GM13977 (cell line): ENCODE results near the gene ISOC2.
A peak's percentile ranks its signal among the peaks of the same experiment; 100 is the strongest.

Experiments used
- DNase-seq: peaks from one replicate; pipeline ENCODE4 v3.0.0; 2012; ENCODE audit warnings: low spot score
- CTCF ChIP-seq: IDR thresholded peaks from 2 replicates; pipeline ENCODE4 v1.5.1; 2012; ENCODE audit warnings: mild to moderate bottlenecking, control low read depth; ENCODE audit not compliant: insufficient read depth; ENCODE audit errors: extremely low read depth, missing control alignments
- in situ Hi-C: fragments of 300-500 bp; cut with MboI; formaldehyde crosslinking; loops from one replicate; pipeline ENCODE4 v1.12.0; 2022; ENCODE audit warnings: low sequenced_read_pairs, low pct_unique_long_range_greater_than_20kb, mixed read lengths, inconsistent platforms; ENCODE audit not compliant: unreplicated experiment

Gene ISOC2

DNA sequence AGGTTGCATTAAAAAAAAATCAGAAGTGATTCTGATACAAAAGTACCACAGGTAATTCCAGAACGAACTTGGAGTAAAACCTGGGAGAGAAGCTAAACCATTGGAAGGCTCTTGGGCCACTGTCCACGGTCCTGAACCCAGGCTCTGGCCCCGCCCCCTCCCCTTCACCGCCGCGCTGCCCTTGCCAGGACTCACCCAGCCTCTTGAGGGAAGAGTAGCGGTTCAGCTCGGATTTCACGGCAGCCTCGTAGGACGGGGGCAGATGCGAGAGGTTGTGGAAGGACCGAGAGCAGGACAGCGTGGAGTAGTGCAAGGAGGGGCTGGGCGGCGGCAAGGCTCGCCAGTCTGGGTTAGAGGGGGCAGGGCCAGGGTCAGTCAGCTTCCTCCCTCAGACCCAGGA is 24.0 kb downstream of the ISOC2 start:
- DNase-seq: no peak
- no peak for TF ChIP-seq CTCF
- in situ Hi-C loops: no loop called here

DNA sequence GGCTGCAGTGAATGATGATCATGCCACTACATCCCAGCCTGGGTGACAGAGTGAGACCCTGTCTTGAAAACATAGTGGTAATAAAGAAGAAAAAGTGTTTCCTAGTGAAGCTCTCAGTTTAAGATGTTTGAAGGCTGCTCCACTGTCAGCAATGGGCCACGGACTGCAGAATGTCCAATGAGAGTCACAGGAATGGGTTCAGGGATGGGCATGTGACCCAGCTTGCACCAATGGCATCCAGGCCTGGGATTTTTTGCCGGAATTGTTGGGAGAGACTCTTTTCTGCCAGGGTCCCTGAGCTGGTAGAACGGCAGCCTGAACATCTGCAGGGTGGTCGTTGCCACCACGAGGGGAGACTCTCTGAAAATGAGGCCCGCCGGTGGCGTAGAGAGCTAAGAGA is 24.6 kb downstream of the ISOC2 start:
- no peak for DNase-seq
- TF ChIP-seq CTCF: no peak
- in situ Hi-C loops: no loop called here

DNA sequence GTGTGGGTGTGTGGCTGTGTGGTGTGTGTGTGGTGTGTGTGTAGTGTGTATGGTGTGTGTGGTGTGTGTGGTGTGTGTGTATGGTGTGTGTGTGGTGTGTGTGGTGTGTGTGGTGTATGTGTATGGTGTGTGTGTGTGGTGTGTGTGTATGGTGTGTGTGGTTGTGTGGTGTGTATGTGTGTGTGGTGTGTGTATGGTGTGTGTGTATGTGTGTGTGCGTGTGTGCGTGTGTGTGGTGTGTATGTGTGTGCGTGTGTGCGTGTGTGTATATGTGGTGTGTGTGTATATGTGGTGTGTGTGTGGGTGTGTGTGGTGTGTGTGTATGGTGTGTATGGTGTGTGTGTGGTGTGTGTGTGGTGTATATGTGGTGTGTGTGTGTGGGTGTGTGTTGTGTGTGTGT is 26.4 kb downstream of the ISOC2 start:
- TF ChIP-seq CTCF: no peak
- in situ Hi-C loops: no loop called here
- no peak for DNase-seq

- in situ Hi-C loops: no loop called here
- DNase-seq: no peak
- no peak for TF ChIP-seq CTCF
These were observed 27.0 kb downstream of the ISOC2 start for GRCh38 chr19:55434356-55434919.

DNA sequence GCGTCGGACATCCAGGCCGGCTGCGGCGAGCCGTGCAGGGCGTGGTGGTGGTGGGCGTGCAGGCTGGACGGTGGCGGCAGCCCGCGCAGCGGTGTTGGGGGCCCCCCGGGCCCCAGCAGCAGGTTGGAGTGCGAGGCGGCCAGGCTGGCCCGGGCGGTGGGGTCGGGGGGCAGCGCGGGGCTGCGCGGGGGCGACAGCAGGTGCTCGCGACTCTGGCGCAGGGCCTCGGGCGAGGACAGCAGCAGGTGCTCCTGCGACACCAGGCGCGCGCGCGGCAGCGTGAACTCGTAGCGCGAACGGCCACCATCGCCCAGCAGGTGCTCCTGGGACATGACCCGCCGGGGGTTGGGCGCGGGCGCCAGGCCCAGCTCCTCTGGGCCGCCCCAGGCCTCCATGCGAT is 28.1 kb downstream of the ISOC2 start:
- no peak for DNase-seq
- TF ChIP-seq CTCF: no peak
- in situ Hi-C loops: no loop called here

DNA sequence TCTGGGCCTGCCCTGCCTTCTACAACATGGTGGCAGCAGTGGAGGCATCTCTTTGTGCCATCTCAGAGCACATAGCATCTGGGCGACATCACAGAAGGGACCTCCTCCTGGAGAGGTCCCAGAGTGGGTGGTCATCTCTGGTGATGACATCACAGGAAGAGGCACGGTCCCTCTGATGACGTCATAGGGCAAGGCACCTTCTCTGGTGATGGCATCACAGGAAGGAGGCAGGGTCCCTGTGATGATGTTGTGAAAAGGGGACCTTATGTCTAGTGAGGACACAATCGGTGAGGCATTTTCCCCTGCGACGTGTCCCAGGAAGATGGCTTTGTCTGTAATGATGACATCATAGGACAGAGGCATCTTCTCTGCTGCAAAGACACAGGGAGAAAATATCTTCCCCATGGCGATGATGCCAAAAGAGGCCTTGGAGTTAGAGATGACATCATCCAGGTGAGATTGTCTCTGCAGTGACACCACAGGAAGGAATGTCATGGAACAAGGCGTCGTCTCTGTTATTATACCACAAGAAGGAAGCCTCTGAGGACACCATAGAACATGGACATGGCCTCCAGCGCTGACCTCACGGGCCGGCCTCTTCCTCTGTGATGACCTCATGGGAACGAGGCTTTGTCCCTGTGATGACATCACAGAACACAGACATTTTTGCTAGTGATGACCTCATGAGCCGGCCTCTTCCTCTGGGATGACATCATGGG is 29.0 kb downstream of the ISOC2 start:
- in situ Hi-C loops: no loop called here
- no peak for TF ChIP-seq CTCF
- peak; percentile 42 for DNase-seq
